Peyer's patch (tissue), 4 donors: ENCODE measurements around the gene PALB2.
"Not testable (repeated sequence)": the region's sequence is repeated elsewhere in the genome, so short reads cannot be mapped to it uniquely, and the experiment has no call there.

Experiments used
- CTCF ChIP-seq, 6 experiments: fragments of 450-650 bp in 4 of 6; fragments of 200-600 bp in 2 of 6; sonication (generic) in 1 of 6; IDR thresholded peaks; one replicate each; pipeline ENCODE4 v1.5.1; 2017 to 2019; ENCODE audit warnings: antibody characterized with exemption in 6 of 6, mild to moderate bottlenecking in 3 of 6, moderate library complexity in 1 of 6
- POLR2A ChIP-seq, 2 donors: fragments of 450-650 bp; IDR thresholded peaks; one replicate each; pipeline ENCODE4 v1.5.1; 2017; ENCODE audit warnings: antibody characterized with exemption in 2 of 2, mild to moderate bottlenecking in 2 of 2, moderate library complexity in 2 of 2

- TF ChIP-seq CTCF, POLR2A (IDR thresholded peaks at IDR 0.05): not testable (repeated sequence)
Observed at GRCh38 chr16:23583271-23583670, 57.8 kb downstream of the PALB2 start.
